Tibial nerve (tissue), 4 donors: ENCODE results near the gene CCNQ. TPM values are rescaled to one million over a fixed set of nuclear protein-coding genes. Genes with fewer than 3 reads are reported as not detected.

Experiments
- DNase-seq, 2 donors: peaks; one replicate each; pipeline ENCODE4 v3.0.0-alpha.2; 2019; ENCODE audit warnings: low spot score in 2 of 2
- H3K27ac ChIP-seq, 4 donors: fragments of 200-600 bp; sonication (generic) in 3 of 4; one replicate each; pipeline ENCODE4 v1.5.1; 2017 to 2019; ENCODE audit warnings: mild to moderate bottlenecking in 1 of 4
- H3K27me3 ChIP-seq, 2 donors: fragments of 200-600 bp; sonication (generic) in 1 of 2; one replicate each; pipeline versions ENCODE4 v1.5.1 to v1.6.0; 2017 to 2019
- H3K36me3 ChIP-seq, 3 donors: fragments of 200-600 bp; sonication (generic); one replicate each; pipeline ENCODE4 v1.5.1; 2018 to 2019
- H3K4me1 ChIP-seq, 4 donors: fragments of 200-600 bp; sonication (generic) in 3 of 4; one replicate each; pipeline ENCODE4 v1.5.1; 2017 to 2019
- H3K4me3 ChIP-seq, 4 donors: fragments of 200-600 bp; sonication (generic) in 3 of 4; one replicate each; pipeline ENCODE4 v1.5.1; 2017 to 2019; ENCODE audit warnings: mild to moderate bottlenecking in 1 of 4, moderate library complexity in 1 of 4
- H3K9me3 ChIP-seq, 4 donors: fragments of 200-600 bp; sonication (generic) in 3 of 4; one replicate each; pipeline ENCODE4 v1.5.1; 2017 to 2019
- EP300 ChIP-seq, 2 donors: sonication (generic); formaldehyde crosslinking; IDR thresholded peaks; one replicate each; pipeline ENCODE4 v1.6.1; 2017; ENCODE audit warnings: antibody characterized with exemption in 2 of 2, mild to moderate bottlenecking in 1 of 2
- POLR2A ChIP-seq, 2 donors: fragments of 450-650 bp; IDR thresholded peaks; one replicate each; pipeline ENCODE4 v1.6.1; 2017; ENCODE audit warnings: antibody characterized with exemption in 2 of 2, mild to moderate bottlenecking in 2 of 2, moderate library complexity in 2 of 2
- WGBS, 2 donors: methylation state at CpG; one replicate each; pipeline ENCODE4 v1.1.5; 2018; 5-methylcytosine and 5-hydroxymethylcytosine counted together
- total RNA-seq, 4 donors: library from RNA; depleted of rRNA; stranded (reverse); fragments of >200 nt; gene quantifications; one replicate each; pipeline ENCODE4 v1.1.0, GENCODE V29; 2016
- TF ChIP-seq, protein P1 (sequence below), 5 experiments: fragments of 200-600 bp in 3 of 5; fragments of 450-650 bp in 2 of 5; sonication (generic) in 3 of 5; IDR thresholded peaks; one replicate each; pipeline ENCODE4 v1.5.1; 2016 to 2019; ENCODE audit warnings: antibody characterized with exemption in 5 of 5, mild to moderate bottlenecking in 3 of 5, moderate library complexity in 2 of 5

The CCNQ gene
- total RNA-seq, 4 donors from 2014 or later = 26.4 to 36.9 (median 32.2) TPM

DNA sequence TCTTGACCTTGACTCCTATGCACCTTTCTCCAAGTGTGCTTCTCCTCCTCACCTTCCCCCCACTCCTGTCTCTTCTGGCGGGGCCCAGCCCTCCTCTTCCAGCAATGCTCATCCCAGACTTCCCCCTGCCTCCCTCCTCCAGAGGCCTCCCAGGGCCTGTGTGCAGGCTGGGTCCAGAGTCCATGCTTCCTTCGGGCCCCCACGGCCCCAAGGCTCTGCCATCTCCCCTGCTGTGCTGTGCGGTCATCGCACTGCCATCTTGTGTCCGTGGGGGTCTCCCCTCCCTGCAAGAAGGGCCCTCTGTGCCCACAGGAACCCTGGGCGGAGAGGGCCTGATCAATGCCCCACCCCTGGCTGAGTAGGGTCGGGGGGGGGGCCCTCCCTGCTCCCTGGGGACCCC, 54.2 kb downstream of the CCNQ start:
- H3K4me1 ChIP-seq = no peaks in the 10 kb centered on the region
- 72 to 100% methylated on average over 1 to 6 of the region's 8 CpGs for WGBS, 2 donors
- no peak overlapping the region for H3K27ac ChIP-seq
- no peak overlapping the region for H3K4me3 ChIP-seq
- no peaks in the 10 kb centered on the region for H3K9me3 ChIP-seq
- DNase-seq = no peak
- no peaks in the 10 kb centered on the region for H3K36me3 ChIP-seq
- H3K27me3 ChIP-seq = peaks cover 0 to 22% of the 10 kb centered on the region in 2 donors
- TF ChIP-seq POLR2A (IDR thresholded peaks at IDR 0.05) (no peak), EP300 (IDR thresholded peaks at IDR 0.05) (no peak)
- TF ChIP-seq, protein P1, sequence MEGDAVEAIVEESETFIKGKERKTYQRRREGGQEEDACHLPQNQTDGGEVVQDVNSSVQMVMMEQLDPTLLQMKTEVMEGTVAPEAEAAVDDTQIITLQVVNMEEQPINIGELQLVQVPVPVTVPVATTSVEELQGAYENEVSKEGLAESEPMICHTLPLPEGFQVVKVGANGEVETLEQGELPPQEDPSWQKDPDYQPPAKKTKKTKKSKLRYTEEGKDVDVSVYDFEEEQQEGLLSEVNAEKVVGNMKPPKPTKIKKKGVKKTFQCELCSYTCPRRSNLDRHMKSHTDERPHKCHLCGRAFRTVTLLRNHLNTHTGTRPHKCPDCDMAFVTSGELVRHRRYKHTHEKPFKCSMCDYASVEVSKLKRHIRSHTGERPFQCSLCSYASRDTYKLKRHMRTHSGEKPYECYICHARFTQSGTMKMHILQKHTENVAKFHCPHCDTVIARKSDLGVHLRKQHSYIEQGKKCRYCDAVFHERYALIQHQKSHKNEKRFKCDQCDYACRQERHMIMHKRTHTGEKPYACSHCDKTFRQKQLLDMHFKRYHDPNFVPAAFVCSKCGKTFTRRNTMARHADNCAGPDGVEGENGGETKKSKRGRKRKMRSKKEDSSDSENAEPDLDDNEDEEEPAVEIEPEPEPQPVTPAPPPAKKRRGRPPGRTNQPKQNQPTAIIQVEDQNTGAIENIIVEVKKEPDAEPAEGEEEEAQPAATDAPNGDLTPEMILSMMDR (IDR thresholded peaks at IDR 0.05) = no peak

DNA sequence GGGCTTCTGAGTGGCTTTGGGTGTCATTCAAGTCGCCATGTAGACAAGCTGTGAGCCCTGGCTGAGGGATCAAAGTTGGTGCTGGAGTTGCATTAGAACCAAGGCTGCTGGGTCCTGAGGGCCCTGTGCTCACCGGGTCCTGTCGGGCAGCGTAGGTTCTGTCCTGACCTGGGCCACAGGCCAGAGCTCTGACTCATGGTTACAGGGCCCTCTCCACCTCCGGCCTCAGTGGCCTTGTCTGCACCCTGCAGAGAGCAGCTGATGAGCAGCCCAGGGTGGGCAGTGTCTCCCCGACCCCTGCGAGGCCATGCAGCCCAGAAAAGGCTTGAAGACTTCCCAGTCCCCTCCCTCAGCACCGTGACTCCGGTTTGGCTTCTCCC, 59.0 kb downstream of the CCNQ start:
- WGBS, 2 donors = 73 to 75% methylated on average over 3 to 9 of the region's 9 CpGs
- Histone ChIP-seq H3K27me3 (peaks cover 0 to 17% of the 10 kb centered on the region in 2 donors), H3K9me3 (no peaks in the 10 kb centered on the region), H3K4me1 (no peaks in the 10 kb centered on the region), H3K36me3 (no peaks in the 10 kb centered on the region), H3K27ac (no peak overlapping the region), H3K4me3 (no peak overlapping the region)
- TF ChIP-seq EP300 (IDR thresholded peaks at IDR 0.05) (no peak), POLR2A (IDR thresholded peaks at IDR 0.05) (no peak)
- TF ChIP-seq, protein P1 (IDR thresholded peaks at IDR 0.05) = no peak
- no peak for DNase-seq

DNA sequence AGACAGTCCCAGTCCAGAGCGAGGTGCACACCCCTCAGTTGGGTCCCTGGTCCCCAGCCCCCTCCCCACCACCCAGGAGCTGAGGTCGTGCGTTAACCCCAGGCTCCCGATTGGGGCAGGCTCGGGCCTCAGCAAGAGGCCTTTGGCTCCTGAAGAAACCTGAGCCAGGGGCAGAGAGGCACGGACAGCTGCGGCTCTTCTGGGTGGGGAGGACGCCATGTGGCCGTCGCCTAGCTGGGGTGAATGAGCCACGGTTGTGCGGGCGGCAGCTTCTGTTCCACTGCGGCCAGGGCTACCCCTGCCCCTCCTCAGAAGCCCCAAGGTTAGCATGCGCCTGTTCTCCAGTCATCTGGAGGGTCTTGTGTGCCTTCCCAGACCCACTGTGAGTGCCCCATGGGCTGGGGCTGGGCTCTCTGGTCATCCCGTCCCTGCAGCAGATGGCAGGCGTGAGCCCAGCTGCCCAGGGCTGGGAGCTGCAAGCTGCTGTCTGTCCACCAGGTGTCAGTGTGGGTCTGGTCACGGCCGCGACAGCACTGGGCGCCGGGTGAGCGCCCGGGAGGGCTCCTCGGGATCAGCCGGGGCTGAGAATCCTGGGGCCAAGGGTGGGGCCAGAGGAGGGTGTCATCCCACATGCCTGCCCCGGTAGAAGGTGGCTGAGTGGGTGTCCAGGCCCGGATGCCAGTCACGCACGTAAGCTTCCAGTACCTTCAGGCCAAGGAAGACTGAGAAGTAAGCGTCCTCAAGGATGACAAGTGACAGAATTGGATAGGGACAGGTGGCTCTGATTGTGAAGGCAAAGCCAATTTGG, 59.6 kb downstream of the CCNQ start:
- H3K4me3 ChIP-seq = no peak overlapping the region
- no peak for TF ChIP-seq EP300 (IDR thresholded peaks at IDR 0.05)
- TF ChIP-seq, protein P1 (IDR thresholded peaks at IDR 0.05) = peak; percentile 75 to 87 (median 85)
- peak; percentile 14 to 48 for DNase-seq
- peaks cover 0 to 17% of the 10 kb centered on the region in 2 donors for H3K27me3 ChIP-seq
- H3K27ac ChIP-seq = no peak overlapping the region
- 63 to 64% methylated on average over 4 to 20 of the region's 31 CpGs for whole genome bisulfite sequencing, 2 donors
- no peaks in the 10 kb centered on the region for H3K4me1 ChIP-seq
- no peaks in the 10 kb centered on the region for H3K9me3 ChIP-seq
- no peaks in the 10 kb centered on the region for H3K36me3 ChIP-seq

DNA sequence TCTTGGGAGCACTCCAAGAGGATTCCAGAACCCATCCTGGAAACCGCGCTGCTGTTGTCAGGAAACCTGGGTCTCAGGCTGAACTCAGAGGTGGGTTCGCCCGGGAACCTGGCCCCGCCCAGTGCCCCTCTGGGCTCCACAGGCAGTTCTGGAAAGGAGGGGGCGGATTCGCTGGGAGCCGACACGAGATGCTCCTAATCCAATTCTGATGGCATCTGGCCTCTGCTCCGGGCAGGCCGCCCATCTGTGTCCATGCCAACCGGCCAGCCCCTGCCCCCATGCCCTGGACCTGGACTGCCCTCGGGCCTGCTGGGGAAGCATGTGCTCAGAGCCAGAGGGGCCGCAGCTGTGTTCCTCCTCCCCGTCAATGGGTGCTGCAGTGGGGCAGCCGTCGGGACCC, 60.5 kb downstream of the CCNQ start:
- Histone ChIP-seq H3K9me3 (no peaks in the 10 kb centered on the region), H3K4me1 (no peaks in the 10 kb centered on the region), H3K27ac (no peak overlapping the region), H3K4me3 (no peak overlapping the region), H3K27me3 (peaks cover 0 to 17% of the 10 kb centered on the region in 2 donors), H3K36me3 (no peaks in the 10 kb centered on the region)
- no peak for DNase-seq
- 91% methylated on average over 17 of the region's 17 CpGs; no CpG with 5 or more reads in 1 of the 2 donors for WGBS, 2 donors
- no peak for TF ChIP-seq EP300 (IDR thresholded peaks at IDR 0.05)
- no peak for TF ChIP-seq POLR2A (IDR thresholded peaks at IDR 0.05)
- TF ChIP-seq, protein P1 (IDR thresholded peaks at IDR 0.05) = no peak

Other genes with a start within 250 kb of the CCNQ start
- gene PNMA6E, start 197.8 kb downstream of the CCNQ start, total RNA-seq = not detected
- 1 to 10 TPM in 1 of 4 donors, under 1 TPM in 3; 0.39 to 1.8 (median 0.75) TPM for gene ZFP92, start 187.7 kb downstream of the CCNQ start, total RNA-seq
- gene TREX2, start 153.1 kb downstream of the CCNQ start, total RNA-seq = 1 to 10 TPM; 1.5 to 4.4 (median 3.3) TPM
- 10 to 100 TPM; 27.8 to 79.8 (median 30.6) TPM for gene HAUS7, start 128.6 kb downstream of the CCNQ start, total RNA-seq
- gene BGN, start 104.2 kb downstream of the CCNQ start, total RNA-seq = 100 to 1,000 TPM in 1 of 4 donors, 10 to 100 TPM in 3; 25.6 to 103 (median 59.0) TPM
- not detected for gene ATP2B3, start 81.5 kb downstream of the CCNQ start, total RNA-seq
- gene DUSP9, start 48.1 kb upstream of the CCNQ start, total RNA-seq = not detected
- gene PNCK, start 74.7 kb upstream of the CCNQ start, total RNA-seq = 1 to 10 TPM in 2 of 4 donors, under 1 TPM in 1, not detected in 1; 0.63 to 4.5 (median 3.6) TPM
- 10 to 100 TPM; 14.4 to 26.7 (median 21.9) TPM for gene SLC6A8, start 88.8 kb upstream of the CCNQ start, total RNA-seq
- gene BCAP31, start 125.2 kb upstream of the CCNQ start, total RNA-seq = 100 to 1,000 TPM in 3 of 4 donors, 10 to 100 TPM in 1; 99.0 to 126 (median 114) TPM
- 10 to 100 TPM; 13.0 to 36.6 (median 15.0) TPM for gene ABCD1, start 125.7 kb upstream of the CCNQ start, total RNA-seq
- gene PLXNB3, start 165.1 kb upstream of the CCNQ start, total RNA-seq = 10 to 100 TPM; 45.4 to 77.7 (median 50.3) TPM
- gene SRPK3, start 181.9 kb upstream of the CCNQ start, total RNA-seq = 1 to 10 TPM in 2 of 4 donors, under 1 TPM in 2; 0.87 to 5.1 (median 1.4) TPM
- 100 to 1,000 TPM in 1 of 4 donors, 10 to 100 TPM in 3; 48.9 to 101 (median 83.2) TPM for gene IDH3G, start 195.2 kb upstream of the CCNQ start, total RNA-seq
- 100 to 1,000 TPM in 3 of 4 donors, 10 to 100 TPM in 1; 93.6 to 156 (median 131) TPM for gene SSR4, start 195.5 kb upstream of the CCNQ start, total RNA-seq
- gene PDZD4, start 231.4 kb upstream of the CCNQ start, total RNA-seq = 10 to 100 TPM; 19.9 to 24.6 (median 21.2) TPM